ENCODE measurements around the gene MRPL4. TPM values are rescaled to one million over a fixed set of nuclear protein-coding genes. Genes with fewer than 3 reads are reported as not detected.
A peak's percentile ranks its signal among the peaks of the same experiment; 100 is the strongest.

MRPL4 gene
- total and polyA plus RNA-seq, 10 of the 15 experiments (the other 5 are each of a cell fraction or from before 2014, with no cell fraction given): 0.79 to 221 (median 112) TPM

GRCh38 chr19:10251792-10252694 is at the start of gene MRPL4 (continued):
- TF ChIP-seq ZBTB40 (IDR thresholded peaks at IDR 0.05; ENCODE audit: borderline replicate concordance): peak; percentile 57; the same call in 1 of the 2 replicates
- TF ChIP-seq NBN (IDR thresholded peaks at IDR 0.05): peak; percentile 99
- TF ChIP-seq NFIC (IDR thresholded peaks at IDR 0.05; ENCODE audit: low read depth, low read length): no peak
- TF ChIP-seq CHD1 (IDR thresholded peaks at IDR 0.05; ENCODE audit: low read depth, low read length): no peak
- no peak for TF ChIP-seq SREBF2 (IDR thresholded peaks at IDR 0.05; ENCODE audit: low read length)
- peak; percentile 90 for TF ChIP-seq ESRRA (IDR thresholded peaks at IDR 0.05; ENCODE audit: low read length)
- TF ChIP-seq RFX5 (IDR thresholded peaks at IDR 0.05; ENCODE audit: low read depth, low read length): peak; percentile 61; the same call in 1 of the 2 replicates
- no peak for TF ChIP-seq E2F4 (IDR thresholded peaks at IDR 0.05; ENCODE audit: low read depth, low read length)
- peak; percentile 96 for TF ChIP-seq ATF7 (IDR thresholded peaks at IDR 0.05; ENCODE audit: low read depth)
- 0 out of 2 replicates have a peak, but pooled peaks have one; percentile 43 for TF ChIP-seq RBBP5 (conservative IDR thresholded peaks at IDR 0.05)
- TF ChIP-seq HSF1 (IDR thresholded peaks at IDR 0.05; ENCODE audit: low read depth, low read length): no peak
- no peak for TF ChIP-seq USF1 (IDR thresholded peaks at IDR 0.05; ENCODE audit: borderline replicate concordance, extremely low read length, insufficient read depth, low read depth, low read length)
- TF ChIP-seq DPF2 (IDR thresholded peaks at IDR 0.05): peak; percentile 79
- 0 out of 2 replicates have a peak, but pooled peaks have one; percentile 47 for TF ChIP-seq TARDBP (IDR thresholded peaks at IDR 0.05; ENCODE audit: borderline replicate concordance)
- peak; percentile 86 for TF ChIP-seq ZNF687 (IDR thresholded peaks at IDR 0.05)
- TF ChIP-seq GABPA (IDR thresholded peaks at IDR 0.05; ENCODE audit: low read depth): no peak
- peak; percentile 95; the same call in 1 of the 2 replicates for TF ChIP-seq ASH2L (IDR thresholded peaks at IDR 0.05; ENCODE audit: borderline replicate concordance, low read depth)
- peak; percentile 71 for TF ChIP-seq KLF5 (IDR thresholded peaks at IDR 0.05; ENCODE audit: partially characterized antibody)

All from GM12878 (cell line).